SU-DHL-6 (cell line): ENCODE measurements around the gene CDKN2B.

Source experiments
- CTCF ChIP-seq: fragments of 200-600 bp; sonication (generic); IDR thresholded peaks from one replicate; pipeline ENCODE4 v1.5.1; 2017; ENCODE audit warnings: antibody characterized with exemption, mild to moderate bottlenecking, low read length, moderate library complexity; ENCODE audit not compliant: insufficient read depth, poor library complexity, severe bottlenecking
- EZH2phosphoT487 ChIP-seq: fragments of 200-600 bp; sonication (generic), shearing (Covaris generic); conservative IDR thresholded peaks from 2 replicates; pipeline ENCODE4 v1.6.1; 2018; ENCODE audit warnings: mild to moderate bottlenecking, antibody characterized with exemption, low read length, moderate library complexity, mixed read lengths

GRCh38 chr9:21958833-21959232 lies 50.3 kb downstream of the CDKN2B start:
- TF ChIP-seq CTCF (no peak), EZH2phosphoT487 (no peak)
